Left kidney (tissue), 2 donors: ENCODE results near the gene DDB1. TPM values are rescaled to one million over a fixed set of nuclear protein-coding genes. Genes with fewer than 3 reads are reported as not detected.

Experiments used
- DNase-seq: peaks from one replicate; pipeline ENCODE4 v3.0.0-alpha.2; 2013
- polyA plus RNA-seq: library from polyadenylated mRNA; unstranded; fragments of 120-200 nt; gene quantifications from one replicate; pipeline ENCODE4 v1.2.1, GENCODE V29; 2013; ENCODE audit not compliant: insufficient read length

DDB1 gene
- polyA plus RNA-seq, 1 donor = 230 TPM

DNA sequence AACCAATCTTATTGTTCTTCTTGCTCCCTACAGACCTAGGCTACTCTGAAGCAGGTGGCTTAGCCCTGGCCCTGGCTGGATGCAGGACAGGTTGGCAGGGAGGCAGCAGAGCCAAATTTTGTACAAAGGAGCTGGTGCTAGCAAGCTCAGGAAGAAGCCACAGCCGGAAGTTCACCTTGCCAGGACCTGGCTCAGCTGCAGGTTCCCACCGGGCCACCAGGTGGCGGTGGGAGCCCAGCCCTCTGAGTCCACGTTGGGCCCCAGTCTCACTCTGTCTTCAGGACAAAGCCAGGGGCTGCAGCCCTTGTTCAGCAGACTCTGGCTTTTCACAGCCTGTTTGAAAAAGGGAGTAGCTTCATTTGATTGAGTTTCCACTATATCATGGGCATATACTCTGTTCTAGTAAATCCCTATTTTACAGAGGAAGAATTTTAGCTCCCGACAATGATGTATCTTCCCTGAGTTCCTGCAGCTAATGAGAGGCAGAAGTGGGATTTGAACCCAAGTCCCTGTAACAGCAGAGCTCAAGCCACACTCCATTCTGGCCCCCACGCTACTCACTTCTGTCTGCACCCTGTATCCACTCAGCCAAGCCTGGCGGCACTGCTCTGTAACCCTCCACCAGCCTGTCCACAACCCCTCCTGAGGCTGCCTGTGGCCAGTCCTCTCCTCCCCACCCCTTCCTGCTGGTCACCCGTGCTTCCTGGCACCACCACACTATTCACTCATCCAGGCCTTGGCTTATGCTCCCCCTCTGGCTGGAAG lies 3.4 kb upstream of the DDB1 start:
- DNase-seq = peak; percentile 77

DNA sequence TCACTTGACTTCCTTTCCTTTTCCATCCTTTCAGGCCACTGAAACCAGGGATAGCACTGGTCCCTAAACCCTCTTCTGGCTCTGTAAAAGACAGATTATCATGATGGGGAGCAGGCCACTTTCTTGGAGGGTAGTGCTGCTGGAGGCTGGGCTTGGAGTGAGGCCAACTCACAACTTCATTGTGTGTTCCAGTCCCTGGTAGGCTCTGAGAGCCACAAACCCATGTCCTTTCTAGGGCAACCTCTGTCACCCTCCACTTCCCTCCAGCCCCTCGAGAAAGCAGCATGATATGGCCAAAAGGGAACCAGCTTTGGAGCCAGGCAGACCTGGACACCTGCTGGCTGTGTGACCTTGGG lies 2.4 kb upstream of the DDB1 start:
- DNase-seq = no peak

DNA sequence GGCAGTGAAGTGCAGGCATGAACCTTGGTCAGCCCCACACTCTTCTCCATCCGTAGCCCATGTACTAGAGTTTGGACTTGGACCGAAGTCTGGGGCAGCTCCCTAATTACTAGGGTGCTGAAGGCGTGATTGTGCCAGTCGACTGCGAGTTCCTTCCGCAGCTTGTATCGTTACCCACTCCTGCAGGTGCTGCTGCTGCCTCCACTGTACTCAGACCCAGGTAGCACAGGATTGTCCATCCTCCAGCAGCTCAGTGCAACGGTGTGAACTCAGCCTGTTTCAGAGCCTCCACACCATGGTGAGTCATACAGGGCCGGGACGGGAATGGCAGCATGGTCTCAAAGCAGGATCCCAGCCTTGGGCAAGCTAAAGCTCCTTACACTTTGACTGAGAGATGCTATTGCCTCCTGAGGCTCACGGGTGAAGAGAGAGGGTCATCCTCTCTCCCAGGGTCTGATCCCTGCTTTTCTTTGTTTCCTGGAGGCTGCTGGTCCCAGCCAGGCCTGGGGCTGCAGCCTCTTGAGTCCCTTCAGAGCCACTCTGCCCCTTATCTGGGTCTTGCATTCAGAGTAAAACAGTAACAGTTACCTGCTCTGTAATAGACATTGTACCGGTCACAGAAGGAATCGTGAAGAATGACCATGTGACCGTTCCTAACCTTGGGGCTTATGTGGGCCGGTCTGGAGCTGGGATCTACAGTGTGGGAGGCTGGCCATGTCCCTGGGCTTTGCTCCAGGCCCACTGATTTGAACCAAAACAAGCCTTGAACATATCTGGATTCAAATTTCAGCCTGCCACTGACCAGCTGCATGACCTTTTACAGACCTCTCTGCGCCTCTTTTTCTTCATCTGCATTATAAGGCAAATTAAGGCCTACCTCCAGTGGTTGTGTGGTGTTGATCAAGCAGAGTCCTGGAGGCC lies 1.8 kb upstream of the DDB1 start:
- no peak for DNase-seq

DNA sequence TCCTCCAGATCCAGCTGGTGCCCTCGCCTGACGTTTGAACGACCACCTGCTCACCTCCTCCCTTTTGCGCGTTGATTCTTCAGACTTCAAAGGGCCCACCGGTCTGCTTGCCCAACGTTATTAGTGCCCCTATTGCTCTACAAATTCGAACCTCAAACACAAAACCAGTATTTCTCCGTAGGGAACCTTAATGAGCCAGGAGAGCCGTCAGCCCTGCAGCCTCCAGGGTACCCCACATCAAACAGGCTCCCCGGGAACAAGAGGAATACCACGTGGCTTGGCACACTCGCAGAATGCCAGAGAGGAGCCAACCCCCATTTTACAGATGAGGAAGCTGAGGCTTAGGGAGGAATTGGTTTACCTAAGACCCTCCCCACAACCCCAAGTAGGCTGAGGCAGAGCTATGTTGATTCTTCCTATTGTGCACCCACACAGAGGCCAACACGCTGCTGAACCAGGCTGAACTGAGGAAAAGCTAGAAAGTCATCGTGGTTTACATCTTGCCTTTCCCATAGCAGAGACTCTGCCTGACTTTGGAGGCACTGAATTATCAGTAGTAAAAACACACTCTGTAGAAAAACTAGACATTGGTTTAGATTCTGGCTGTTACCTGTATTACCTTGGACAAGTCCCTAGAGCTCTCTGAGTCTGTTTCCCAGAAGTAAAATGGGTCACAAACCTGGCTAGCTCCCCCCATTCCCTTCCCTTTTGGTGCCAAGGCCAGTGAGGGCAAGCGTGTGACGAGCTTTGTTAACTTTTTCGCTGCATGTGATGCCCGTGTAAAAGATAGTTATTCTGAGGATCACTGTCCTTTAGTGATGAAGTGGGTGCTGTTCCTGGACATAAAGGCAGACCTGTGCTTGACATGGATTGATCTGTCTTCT lies 887 bp upstream of the DDB1 start:
- DNase-seq = no peak

DNA sequence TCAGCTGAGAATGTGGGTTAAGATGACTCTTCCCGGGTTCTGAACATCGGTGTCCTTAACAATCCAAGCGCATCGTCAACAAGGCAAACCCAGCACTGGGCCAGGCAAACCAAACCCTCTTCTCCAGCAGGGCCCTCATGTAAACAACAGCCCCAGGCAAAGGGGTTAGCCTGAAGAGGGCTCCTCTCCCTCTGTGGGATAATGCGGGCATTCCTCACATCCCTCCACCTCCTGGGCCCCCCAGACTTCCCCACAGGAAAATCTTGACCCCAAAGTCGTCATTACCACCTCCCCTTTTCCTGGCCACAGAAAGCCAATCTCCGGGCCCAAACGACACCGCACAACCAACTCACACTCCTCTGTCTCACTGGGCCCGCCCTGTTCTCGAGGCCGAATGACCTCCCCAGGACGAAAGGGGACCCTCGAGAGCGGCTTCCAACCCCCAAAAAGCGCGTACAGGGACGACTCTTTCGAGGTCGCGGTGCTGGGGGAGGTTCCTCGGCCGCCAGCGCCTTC lies 566 bp downstream of the DDB1 start:
- peak; percentile 6 for DNase-seq

DNA sequence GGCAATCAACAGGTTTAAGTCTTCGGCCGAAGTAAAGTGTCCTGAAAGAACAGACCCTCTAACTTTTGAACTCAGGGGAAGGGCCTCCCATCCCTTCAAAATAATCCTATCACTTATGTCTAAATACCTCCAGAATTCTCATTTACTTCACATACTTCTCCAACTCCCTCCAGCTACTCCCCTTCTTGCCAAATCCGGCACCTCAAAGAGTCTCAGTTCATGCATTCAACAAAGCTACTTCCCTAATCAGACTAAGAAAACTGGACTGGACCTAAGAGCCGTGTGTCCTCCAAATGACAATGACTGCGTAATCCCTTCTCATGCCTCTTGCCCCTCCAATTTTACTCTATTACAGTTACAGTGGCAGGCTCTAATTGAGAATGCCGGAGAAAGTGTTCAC lies 1.3 kb downstream of the DDB1 start:
- DNase-seq = no peak

DNA sequence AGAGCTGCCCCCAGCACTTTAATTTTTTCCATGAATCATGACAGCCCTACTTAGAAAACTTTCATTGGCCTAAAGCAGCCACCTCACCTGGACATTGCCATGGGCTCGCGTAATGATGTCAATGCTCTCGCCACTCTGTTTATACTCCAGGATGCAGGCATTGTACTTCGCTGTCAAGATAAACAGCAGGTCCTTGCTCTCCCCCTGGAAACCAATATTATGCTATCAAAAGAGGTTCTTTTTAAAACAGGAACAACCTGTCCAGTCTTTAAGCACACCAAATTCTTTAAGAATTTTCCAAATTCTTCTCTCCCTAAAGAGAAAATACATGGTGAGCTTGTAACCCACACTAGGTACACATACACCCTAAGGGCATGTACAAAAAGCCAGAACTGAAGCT lies 3.0 kb downstream of the DDB1 start:
- no peak for DNase-seq

DNA sequence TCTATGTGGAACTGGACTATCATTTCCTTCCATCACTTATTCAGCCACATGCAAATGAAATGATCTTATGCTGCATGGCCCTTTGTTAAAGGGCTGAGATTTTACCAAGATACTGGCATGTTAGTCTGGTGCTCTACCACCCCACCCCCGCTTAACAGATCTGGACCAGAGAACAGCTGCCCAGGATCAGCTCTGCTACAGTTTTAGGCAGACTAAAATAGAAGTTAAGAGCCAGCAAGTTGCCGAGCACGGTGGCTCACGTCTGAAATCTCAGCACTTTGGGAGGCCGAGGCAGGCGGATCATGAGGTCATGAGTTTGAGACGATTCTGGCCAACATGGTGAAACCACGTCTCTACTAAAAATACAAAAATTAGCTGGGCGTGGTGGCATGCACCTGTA lies 4.6 kb downstream of the DDB1 start:
- no peak for DNase-seq

DNA sequence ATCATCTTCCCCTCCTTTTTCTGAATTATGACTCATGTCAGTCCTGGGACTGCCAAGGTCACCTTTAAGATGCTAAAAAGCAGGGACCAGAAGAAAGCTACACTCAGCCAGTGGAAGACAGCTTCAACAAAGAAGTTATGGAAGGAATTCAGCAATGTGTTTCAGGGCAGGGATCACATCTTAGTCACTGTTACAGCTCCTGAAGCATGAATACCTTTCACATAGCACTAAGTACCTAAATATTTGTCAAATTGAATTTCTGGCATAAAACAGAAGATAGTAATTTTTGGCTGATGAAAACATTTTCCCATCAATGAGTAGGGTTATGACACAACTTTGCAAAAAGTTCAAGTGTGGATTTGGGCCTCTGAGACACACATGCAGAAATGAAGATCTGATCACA lies 5.2 kb downstream of the DDB1 start:
- DNase-seq = no peak

DNA sequence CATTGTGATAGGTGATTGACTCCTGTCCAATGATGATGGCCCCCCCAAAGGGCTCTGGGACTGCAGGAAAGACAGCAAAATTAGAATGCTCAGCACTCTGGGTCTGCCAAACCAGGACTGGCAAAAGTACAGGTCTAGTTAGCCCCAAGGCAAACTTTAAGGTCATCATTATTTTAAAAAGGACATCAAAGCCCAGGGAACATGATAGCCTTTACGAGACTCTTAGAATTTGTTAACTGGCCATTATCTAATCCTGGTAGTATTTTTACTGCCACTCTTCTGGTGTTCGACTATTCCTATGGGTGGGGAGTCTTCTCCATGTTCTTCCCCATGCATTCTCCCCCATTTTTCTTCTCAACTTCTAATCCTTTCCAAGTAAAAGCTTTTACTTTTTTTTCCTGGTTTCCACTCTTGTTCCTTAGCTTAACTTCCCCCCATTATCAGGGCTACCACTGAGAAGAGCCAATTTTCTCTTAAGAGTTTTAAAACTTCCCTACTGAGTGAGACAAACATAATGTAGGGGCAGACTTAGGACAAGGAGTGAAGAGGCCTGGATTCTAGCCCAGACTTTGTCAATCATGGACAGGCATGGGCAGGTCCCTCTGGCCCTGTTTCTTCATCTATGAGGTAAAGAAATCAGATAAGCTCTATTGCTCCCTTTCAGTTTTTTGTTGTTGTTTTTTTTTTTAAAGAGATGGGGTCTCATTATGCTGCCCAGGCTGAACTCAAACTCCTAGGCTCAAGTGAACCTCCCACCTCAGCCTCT lies 7.1 kb downstream of the DDB1 start:
- no peak for DNase-seq

DNA sequence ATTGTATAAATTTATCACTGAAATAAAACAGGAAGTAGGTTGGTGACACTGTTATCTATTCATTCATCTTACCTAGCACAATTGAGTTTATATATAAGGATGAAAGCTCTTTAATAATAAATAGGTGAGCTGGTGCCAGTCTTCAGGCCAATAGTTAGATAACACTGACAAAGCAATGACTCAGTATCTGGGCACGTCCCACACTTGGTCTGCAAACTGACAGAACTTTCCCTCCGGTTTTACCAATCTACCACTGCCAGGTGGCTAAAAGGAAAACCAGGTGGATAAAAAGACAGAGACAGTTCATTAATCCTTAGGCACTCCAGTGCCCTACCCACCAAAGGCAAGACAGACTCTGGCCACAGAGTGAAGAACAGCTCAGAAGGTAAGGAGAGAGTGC lies 17.6 kb downstream of the DDB1 start:
- DNase-seq = no peak

DNA sequence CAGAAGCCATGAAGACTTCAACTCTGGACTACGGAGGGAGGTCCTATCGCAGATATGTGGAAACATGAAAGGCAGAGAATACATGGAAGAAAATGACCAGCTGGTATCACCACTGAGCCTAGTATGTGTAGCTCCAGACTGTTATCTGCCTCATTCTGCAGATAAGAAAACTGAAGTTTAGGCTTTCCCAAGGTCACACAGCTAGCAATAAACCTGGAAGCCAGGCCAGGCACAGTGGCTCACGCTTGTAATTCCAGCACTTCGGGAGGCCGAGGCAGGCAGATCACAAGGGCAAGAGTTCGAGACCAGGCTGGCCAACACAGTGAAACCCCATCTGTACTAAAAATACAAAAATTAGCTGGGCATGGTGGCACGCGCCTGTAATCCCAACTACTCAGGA lies 22.2 kb downstream of the DDB1 start:
- no peak for DNase-seq

DNA sequence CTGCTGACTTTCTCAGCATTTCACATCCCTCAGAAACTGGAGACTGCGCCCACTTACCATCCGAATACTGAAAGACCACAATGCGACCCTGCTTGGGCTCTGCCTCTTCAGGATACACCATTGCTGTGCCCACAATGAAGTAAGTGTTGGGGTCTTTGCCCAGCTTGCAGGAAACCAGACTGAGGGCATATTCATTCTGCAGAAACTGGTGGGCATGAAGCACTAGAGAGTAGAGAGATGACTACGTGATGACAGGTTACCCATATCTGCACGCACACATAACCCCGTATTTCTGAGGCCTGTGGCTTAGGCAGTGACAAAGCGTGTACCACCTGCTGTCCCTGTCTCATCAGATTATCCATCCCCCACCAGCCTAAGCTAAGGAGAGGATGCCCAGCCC lies 23.2 kb downstream of the DDB1 start:
- DNase-seq = no peak

DNA sequence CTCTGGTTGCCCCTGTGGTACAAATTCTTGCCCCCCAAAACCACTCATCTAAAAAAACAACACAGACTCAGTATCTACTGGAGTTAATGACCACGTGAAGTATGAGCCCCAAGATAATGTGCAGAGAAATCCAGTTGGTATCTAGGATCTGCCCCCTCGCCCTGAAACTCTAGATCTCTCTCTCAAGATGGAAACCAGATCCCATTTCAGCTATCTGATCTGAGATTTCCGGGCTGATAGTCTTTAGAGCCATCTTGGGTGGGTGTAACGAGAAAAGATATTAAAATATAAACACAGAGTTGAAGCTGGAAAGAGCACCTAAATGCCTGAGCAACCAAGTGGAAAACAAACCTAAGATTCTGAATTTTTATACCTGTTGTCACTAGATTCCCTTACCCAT lies 23.8 kb downstream of the DDB1 start:
- DNase-seq = no peak

DNA sequence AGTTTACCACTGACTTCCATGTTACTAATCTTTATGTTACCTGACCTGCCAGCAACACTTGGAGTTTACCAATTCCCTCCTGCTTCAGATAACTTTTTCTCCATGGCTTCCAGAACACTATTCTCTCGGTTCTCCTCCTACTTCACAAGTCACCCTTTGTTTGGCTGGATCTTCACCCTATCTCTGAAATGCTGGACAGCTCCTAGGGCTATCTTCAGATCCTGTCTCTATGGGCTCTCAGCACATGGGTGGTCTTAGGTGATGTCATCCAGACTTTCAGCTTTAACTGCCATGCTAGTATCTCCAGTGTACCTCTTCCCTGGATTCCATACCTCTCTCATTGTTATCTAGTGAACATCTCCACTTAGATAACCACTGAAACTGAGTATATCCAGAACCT lies 25.6 kb downstream of the DDB1 start:
- DNase-seq = no peak

DNA sequence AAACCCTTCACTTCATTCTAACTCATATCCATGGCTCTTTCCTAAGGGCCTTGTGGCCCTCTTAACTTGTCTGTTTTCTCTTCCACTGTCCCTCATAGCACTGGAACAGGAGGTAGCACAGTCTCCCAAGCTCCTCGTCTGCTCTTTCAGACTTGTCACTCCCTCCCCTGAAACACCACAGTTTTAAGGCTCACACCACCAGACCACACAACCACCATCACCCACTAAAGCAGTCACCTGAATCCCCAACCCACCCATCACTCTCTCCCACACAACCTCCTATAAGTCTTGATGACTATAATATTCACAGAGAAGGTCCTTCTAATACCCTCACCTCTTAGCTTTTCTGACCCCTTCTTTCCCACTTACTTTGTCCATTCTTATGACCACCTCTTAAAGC lies 26.7 kb downstream of the DDB1 start:
- no peak for DNase-seq

DNA sequence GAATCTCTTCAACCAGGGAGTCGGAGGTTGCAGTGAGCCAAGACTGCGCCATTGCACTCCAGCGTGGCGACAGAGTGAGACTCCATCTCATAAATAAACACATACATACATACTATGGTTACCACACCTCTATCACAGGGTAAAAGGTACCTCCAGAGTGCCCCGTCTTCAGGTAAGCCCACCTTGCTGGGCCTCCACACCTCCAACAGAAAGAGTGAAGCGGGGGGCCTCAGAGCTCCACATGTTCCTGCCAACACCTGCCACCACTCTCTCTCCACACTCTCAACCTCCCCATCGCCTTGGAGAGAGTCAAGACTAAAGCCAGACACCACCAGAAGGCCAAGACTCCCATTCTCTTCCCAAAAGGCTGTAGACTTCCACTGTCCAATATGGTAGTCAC lies 27.5 kb downstream of the DDB1 start:
- no peak for DNase-seq

DNA sequence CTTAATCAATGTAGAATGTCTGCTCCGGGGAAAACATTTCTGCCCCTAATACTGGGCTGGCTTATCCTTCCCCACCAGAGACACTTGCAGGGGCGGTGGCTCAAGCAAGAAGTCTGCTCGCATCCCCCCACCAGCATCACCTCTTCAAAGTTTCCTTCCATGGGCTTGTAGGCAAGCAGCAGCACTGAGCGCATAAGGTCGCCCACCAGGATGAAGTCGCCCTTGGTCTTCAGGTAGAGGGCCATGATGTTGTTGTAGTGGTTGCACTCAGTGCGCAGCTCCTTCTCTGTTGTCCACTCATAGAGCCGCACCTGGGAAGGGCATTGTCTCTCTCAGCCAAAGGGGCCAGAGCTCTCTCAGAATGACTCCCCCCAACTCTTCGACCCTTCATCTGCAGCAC lies 29.2 kb downstream of the DDB1 start:
- DNase-seq = no peak

DNA sequence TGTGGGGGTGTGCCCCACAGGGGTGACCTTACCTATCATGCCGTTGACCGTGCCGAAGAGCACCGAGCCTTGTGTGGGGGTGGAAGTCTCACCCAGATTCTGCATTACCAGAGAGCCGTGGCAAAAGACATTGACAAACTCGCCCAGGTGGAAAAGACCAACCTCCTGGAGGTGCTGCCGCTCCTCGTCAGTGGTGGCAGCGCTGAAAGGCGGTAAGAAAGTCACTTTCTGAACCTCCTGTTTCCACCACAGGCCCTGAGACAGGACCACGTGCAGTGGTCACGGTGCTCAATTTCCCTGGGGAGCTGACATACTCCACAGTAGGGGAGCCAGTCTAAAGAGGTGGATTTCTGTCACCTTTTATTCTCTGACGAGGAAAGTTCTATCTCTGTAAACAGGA lies 30.4 kb downstream of the DDB1 start:
- no peak for DNase-seq

DNA sequence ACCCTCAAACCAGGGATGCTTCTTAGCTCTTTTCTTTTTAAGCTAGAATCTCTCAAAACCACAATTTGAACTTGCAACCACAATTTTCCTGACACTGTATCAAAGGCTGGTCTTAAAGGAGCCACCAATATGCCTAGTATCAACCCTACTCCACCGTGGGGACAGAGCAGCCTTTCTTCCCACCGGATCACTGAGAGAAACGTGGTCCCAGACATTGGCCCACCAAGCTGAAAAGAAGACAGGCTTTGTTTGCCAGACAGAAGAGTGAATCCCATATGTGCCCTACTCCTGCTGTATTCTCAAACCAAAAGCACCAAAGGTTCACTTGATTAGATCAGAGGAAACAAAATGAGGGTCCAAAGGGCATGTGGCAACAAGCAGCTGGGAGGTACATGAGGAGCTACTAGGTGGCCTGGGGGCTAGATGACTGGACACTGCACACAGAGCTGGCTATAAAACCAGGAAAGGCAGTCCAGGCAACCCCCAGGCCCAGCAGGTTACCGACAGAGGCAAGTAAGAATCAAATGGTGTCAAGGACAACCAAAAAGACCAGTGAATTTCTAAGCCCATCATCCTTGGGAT lies 34.2 kb downstream of the DDB1 start:
- DNase-seq = no peak

DNA sequence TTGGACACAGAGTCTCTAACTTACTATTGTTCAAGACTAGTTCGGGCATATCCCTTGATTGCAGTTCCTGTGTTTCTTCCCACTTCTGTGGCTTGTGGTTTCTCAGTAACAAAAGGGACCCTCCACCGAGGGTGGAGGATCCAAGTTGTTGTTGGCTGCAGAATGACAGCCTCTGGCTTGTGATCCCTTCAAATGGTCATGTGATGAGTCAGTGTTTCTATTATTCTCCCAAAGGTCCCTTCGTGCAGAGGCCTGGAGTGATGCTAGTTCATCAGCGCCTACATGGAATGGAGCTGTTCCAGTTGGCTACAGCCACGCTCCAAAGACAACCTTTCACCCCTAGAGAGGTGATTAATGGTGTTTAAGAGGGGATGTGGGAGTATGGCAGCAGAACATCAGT lies 35.2 kb downstream of the DDB1 start:
- no peak for DNase-seq
